Measurements from ENCODE around the gene TMEM269.

- TF ChIP-seq CTCF (IDR thresholded peaks at IDR 0.05) = no peak
- TF ChIP-seq POLR2AphosphoS5 (IDR thresholded peaks at IDR 0.05) = no peak
Observed at GRCh38 chr1:42849944-42850343, 65.2 kb downstream of the TMEM269 start.

Measured in stomach (tissue), 4 donors.